NCI-H1105 (cell line): ENCODE measurements around the gene F10.
"Not testable (repeated sequence)": the region's sequence is repeated elsewhere in the genome, so short reads cannot be mapped to it uniquely, and the experiment has no call there.

Experiments
- DNase-seq: peaks from one replicate; lab custom pipeline; 2025; lab: John Stamatoyannopoulos, UW

F10 gene

DNA sequence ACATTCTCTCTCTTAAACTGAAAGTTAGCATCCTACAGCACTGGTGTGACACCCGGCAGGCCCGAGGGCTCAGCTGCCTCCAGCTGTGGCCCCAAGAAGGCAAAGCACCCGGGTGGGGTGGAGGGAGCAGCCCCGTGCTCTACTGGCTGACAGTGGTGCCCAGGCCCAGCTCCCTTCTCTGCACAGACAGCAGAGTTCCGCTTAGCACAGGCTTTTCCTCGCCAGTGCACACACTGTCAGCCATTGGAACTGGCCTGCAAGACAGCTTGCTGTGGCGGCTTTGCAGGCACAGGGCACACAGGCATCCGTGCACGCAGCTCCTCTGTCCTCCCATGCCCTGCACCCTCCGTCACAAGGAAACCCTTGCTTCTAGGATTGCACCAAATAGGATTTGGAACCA, 20.3 kb upstream of the F10 start:
- not testable (repeated sequence) for DNase-seq

- DNase-seq = no peak
Measured at GRCh38 chr13:113102727-113103126, 19.9 kb upstream of the F10 start.

GRCh38 chr13:113103646-113104045, 19.0 kb upstream of the F10 start:
- DNase-seq = no peak

DNA sequence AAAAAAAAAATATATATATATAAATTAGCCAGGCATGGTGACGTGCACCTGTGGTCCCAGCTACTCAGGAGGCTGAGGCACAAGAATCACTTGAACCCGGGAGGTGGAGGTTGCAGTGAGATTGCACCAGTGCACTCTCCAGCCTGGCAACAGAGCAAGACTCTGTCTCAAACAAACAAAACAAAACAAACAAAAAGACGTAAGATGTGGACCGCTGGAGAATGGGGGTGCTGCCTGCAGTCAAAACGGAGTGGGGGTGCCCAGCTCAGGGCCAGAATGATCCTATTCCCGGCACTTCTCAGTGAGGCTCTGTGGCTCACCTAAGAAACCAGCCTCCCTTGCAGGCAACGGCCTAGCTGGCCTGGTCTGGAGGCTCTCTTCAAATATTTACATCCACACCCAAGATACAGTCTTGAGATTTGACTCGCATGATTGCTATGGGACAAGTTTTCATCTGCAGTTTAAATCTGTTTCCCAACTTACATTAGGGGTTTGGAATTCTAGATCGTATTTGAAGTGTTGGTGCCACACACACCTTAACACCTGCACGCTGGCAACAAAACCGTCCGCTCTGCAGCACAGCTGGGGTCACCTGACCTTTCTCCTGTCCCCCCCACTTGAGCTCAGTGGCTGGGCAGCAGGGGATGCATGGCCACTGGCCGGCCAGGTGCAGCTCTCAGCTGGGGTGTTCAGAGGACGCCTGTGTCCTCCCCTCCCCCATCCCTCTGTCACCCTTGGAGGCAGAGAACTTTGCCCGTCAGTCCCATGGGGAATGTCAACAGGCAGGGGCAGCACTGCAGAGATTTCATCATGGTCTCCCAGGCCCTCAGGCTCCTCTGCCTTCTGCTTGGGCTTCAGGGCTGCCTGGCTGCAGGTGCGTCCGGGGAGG, 17.3 kb upstream of the F10 start, which contains the start of gene F7:
Gene F7 (plus strand): TSS at position 760 of the 889 bp plus-strand sequence. CDS start 51 bp downstream, at position 811.
- no peak for DNase-seq

- DNase-seq = no peak
Measured at GRCh38 chr13:113105921-113106452, 16.6 kb upstream of the F10 start.

DNA sequence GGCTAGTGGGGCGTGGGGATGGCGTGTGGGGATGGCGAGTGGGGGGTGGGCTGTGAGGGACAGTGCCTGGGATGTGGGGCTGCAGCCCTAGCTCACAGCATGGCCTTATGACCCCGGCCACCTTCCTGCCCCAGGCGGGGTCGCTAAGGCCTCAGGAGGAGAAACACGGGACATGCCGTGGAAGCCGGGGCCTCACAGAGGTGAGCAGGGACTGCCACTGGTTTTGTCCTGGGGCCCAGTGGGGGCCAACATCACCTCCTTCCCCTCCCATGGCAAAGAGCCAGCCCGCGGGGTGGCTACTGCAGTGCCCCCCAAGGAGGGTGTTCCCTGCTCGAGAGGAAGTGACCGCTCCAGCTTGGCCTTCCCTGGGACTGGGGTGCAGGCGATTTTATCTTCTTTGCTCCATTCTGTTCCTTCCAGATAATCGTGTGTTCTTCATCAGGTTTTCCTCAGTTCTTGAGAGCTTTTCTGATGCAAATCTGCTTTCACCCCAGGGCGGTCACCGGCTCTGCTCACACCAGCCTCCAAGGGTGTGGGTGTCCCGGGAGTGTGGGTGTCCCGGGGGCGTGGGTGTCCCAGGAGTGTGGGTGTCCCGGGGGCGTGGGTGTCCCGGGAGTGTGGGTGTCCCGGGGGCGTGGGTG, 15.8 kb upstream of the F10 start:
- no peak for DNase-seq

- DNase-seq = not testable (repeated sequence)
Measured at GRCh38 chr13:113108521-113108920, 14.1 kb upstream of the F10 start.

DNA sequence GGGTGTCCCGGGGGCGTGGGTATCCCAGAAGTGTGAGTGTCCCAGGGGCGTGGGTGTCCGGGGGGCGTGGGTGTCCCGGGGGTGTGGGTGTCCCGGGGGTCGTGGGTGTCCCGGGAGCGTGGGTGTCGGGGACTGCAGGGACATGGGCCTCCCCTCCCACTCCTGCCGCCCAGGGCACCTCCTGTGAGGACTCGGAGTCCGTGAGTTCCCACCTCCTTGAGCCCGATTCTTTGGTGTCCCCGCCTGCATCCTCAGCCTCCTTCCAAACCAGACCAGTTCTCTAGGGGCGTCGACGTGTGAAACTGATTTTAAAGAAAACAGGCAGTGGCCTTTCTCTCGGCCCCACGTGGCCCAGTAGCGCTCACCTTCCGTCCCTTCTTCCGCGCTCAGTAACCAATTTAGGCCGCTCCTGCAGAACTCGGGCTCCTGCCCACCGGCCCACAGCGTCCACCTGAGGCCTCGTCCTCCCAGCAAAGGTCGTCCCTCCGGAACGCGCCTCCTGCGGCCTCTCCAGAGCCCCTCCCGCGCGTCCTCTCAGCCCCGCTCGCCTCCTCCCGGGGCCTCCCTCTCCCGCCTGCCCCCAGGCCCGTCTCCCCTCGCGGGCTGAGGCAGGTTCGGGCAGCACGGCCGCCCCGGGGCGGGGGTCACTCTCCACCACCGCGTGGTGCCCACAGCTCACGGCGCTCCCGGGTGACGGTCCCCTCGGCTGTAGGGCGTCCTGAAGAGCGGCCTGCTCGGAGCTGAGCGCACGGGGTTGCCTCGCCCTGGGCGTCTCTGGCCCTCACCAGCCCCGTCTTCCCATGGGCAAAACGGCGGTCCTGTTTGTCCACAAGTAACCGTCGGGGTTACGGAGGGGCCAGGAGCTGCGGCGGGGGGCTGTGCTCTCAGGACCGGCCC, 13.2 kb upstream of the F10 start:
- DNase-seq = no peak

GRCh38 chr13:113110048-113110851, 12.3 kb upstream of the F10 start:
- DNase-seq = no peak

DNA sequence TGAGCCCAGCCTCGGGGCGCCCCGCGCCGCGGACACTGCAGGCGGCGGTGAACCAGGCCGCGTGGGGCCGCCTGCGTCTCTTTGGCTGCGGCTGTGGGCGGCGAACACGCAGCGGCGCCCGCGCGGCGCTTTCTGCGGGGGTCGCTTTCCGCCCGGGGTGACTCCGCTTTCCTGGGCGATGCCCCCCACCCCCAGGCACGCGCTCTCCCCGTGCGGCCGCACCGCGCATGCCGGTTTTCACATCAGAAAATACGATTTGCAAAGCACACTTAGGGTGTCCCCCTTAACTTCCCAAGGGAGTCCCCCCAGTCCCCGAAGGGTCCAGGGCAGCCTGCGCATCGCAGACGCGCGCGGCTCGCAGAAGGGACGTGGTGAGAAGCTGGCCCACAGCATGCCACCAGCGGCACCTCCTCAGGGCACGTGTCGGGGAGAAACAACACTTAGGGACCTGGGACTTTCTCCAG, 11.7 kb upstream of the F10 start:
- no peak for DNase-seq

DNA sequence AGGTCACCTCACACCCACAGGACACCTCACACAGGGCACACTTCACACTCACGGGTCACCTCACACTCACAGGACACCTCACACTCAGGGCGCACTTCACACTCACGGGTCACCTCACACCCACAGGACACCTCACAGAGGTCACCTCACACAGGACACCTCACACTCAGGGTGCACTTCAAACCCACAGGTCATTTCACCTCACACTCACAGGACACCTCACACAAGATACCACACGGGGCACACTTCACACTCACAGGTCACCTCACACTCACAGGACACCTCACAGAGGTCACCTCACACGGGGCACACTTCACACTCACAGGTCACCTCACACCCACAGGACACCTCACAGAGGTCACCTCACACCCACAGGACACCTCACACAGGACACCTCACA, 10.8 kb upstream of the F10 start:
- DNase-seq = not testable (repeated sequence)

- DNase-seq = not testable (repeated sequence)
Measured at GRCh38 chr13:113112475-113112874, 10.1 kb upstream of the F10 start.

- no peak for DNase-seq
Measured at GRCh38 chr13:113112893-113113845, 9.4 kb upstream of the F10 start.

DNA sequence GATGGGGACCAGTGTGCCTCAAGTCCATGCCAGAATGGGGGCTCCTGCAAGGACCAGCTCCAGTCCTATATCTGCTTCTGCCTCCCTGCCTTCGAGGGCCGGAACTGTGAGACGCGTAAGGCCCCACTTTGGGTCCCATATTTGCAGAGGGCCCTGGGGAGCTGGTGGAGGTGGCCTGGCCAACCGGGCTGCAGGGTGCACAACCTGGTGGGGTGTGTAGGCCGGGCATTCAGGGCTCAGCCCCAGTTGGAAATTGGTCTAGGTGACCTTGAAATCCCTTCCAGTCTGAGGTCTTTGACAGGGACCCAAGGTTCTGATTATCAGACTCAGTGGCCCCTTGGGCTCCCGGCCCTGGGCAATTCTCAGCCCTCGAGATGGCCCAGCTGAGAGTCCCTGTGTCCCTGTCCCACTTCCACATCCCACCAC, 8.7 kb upstream of the F10 start:
- DNase-seq = no peak

GRCh38 chr13:113114511-113115362, 7.9 kb upstream of the F10 start:
- DNase-seq = no peak

GRCh38 chr13:113115363-113116205, 7.0 kb upstream of the F10 start:
- DNase-seq = no peak

DNA sequence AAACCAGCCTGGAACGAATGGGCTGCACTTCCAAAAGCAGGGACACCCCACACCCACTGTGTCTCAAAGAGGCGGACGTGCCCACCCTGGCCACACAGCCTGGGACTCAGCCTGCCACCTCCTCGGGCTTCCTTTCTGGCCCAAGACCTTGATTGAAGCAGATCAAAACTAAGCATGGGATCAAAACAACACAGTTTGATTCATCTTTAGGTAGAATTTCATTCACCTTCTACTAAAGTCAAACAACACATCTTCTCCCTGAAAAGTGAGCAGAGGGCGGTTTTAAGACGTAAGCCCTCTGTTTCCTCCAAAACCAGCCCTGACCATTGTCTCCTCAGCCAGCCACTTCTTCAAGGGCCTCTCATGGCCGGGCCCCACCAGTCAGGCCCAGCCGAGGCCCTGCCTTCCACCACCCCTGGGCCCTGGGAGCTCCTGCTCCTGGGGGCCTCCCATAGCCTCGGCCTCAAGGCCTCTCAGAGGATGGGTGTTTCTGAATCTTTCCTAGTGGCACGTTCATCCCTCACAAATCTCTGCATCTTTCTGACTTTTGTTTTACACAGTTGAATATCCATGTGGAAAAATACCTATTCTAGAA, 6.3 kb upstream of the F10 start:
- no peak for DNase-seq

DNA sequence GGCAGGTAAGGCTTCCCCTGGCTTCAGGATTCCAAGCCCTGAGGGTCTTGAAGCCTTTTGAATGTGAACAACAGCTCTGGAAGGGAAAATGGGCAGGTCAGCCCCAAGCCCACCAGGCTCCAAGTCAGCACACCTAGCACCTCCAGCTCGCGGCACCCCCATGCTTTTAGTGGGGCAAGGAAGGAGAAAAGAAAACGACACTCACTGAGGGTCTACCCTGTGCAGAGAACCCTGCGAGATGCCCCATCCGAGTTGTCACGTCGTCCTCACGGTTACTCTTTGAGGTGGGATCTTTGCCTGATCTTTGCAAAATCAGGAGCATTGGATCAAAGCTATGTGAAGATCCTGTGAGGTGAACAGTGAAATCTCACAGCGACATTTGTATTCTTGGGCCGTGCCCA, 5.7 kb upstream of the F10 start:
- DNase-seq = no peak
